ENCODE results near the gene SASH1. TPM values are rescaled to one million over a fixed set of nuclear protein-coding genes. Genes with fewer than 3 reads are reported as not detected.

Gene SASH1
- total RNA-seq, 3 donors from 2014 or later = 0.30 to 0.58 (median 0.46) TPM

GRCh38 chr6:148392671-148393070 is 50.0 kb downstream of the SASH1 start:
- Mint-ChIP-seq H3K4me3 (no peak overlapping the region), H3K36me3 (ENCODE audit: insufficient read depth) (no peaks in the 10 kb centered on the region), H3K27me3 (ENCODE audit: low read depth) (peaks cover 7% of the 10 kb centered on the region), H3K9me3 (no peaks in the 10 kb centered on the region), H3K4me1 (ENCODE audit: low read depth) (no peaks in the 10 kb centered on the region)
- ATAC-seq (no peak), DNase-seq (no peak)

DNA sequence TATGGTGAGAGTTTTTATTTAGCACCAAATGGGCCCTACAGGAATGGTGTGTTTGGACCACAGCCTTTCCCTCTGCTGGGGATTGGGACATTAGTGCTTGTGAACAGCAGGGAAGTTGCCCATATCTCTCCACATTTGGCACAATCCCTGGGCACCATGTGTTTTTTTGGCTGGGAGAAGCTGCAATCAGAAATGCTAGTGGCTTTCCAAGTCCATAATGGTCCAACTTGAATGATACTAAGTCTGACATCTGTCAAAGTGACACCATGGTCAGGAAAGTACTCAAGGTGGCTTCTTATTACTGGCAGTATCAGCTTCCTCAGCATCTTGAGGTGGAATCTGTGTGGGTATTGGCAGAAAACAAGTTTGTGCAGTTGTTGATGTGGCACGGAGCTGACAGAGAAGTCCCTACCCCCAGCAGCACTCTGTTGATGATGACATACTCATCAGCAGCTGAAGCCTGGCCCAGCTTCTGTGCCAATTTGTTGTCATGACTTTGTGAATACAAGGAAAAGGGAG is 53.0 kb downstream of the SASH1 start:
- no peaks in the 10 kb centered on the region for H3K4me1 Mint-ChIP-seq (ENCODE audit: low read depth)
- no peaks in the 10 kb centered on the region for H3K9me3 Mint-ChIP-seq
- no peak for ATAC-seq
- H3K27me3 Mint-ChIP-seq (ENCODE audit: low read depth) = peaks cover 7% of the 10 kb centered on the region
- no peak overlapping the region for H3K4me3 Mint-ChIP-seq
- no peak for DNase-seq
- no peaks in the 10 kb centered on the region for H3K36me3 Mint-ChIP-seq (ENCODE audit: insufficient read depth)

GRCh38 chr6:148396411-148396810 is 53.8 kb downstream of the SASH1 start:
- no peak for ATAC-seq
- DNase-seq = no peak
- Mint-ChIP-seq H3K36me3 (ENCODE audit: insufficient read depth) (no peaks in the 10 kb centered on the region), H3K27me3 (ENCODE audit: low read depth) (peaks cover 8% of the 10 kb centered on the region), H3K4me1 (ENCODE audit: low read depth) (no peaks in the 10 kb centered on the region), H3K4me3 (no peak overlapping the region), H3K9me3 (no peaks in the 10 kb centered on the region)

DNA sequence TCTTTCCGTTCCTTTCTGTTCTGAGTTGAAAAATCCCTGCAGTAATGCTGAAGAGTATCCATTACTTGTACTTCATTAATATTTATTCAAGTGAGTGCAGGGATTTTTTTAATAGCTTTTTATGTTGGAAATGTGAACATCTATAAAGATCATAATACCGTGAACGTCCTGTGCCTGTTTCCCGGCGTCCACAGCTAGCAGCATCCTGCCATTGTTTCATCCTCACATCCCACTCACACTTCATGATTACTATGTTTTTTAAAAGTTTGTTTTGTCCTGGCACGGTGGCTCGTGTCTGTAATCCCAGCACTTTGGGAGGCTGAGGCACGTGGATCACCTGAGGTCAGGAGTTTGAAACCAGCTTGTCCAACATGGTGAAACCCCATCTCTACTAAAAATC is 54.3 kb downstream of the SASH1 start:
- ATAC-seq = no peak
- H3K27me3 Mint-ChIP-seq (ENCODE audit: low read depth) = peaks cover 10% of the 10 kb centered on the region
- no peak overlapping the region for H3K4me3 Mint-ChIP-seq
- no peaks in the 10 kb centered on the region for H3K4me1 Mint-ChIP-seq (ENCODE audit: low read depth)
- DNase-seq = no peak
- no peaks in the 10 kb centered on the region for H3K9me3 Mint-ChIP-seq
- H3K36me3 Mint-ChIP-seq (ENCODE audit: insufficient read depth) = no peaks in the 10 kb centered on the region

- Mint-ChIP-seq H3K9me3 (no peaks in the 10 kb centered on the region), H3K4me1 (ENCODE audit: low read depth) (no peaks in the 10 kb centered on the region), H3K36me3 (ENCODE audit: insufficient read depth) (no peaks in the 10 kb centered on the region), H3K4me3 (no peak overlapping the region), H3K27me3 (ENCODE audit: low read depth) (peaks cover 10% of the 10 kb centered on the region)
- DNase-seq = no peak
- ATAC-seq = no peak
These were observed 55.6 kb downstream of the SASH1 start for GRCh38 chr6:148398244-148398643.

- H3K27me3 Mint-ChIP-seq (ENCODE audit: low read depth) = peaks cover 10% of the 10 kb centered on the region
- no peaks in the 10 kb centered on the region for H3K36me3 Mint-ChIP-seq (ENCODE audit: insufficient read depth)
- no peaks in the 10 kb centered on the region for H3K4me1 Mint-ChIP-seq (ENCODE audit: low read depth)
- H3K9me3 Mint-ChIP-seq = no peaks in the 10 kb centered on the region
- ATAC-seq (no peak), DNase-seq (no peak)
- H3K4me3 Mint-ChIP-seq = no peak overlapping the region
These were observed 56.0 kb downstream of the SASH1 start for GRCh38 chr6:148398678-148399077.

- ATAC-seq (no peak), DNase-seq (no peak)
- H3K4me3 Mint-ChIP-seq = no peak overlapping the region
- peaks cover 7% of the 10 kb centered on the region for H3K27me3 Mint-ChIP-seq (ENCODE audit: low read depth)
- no peaks in the 10 kb centered on the region for H3K9me3 Mint-ChIP-seq
- no peaks in the 10 kb centered on the region for H3K4me1 Mint-ChIP-seq (ENCODE audit: low read depth)
- no peaks in the 10 kb centered on the region for H3K36me3 Mint-ChIP-seq (ENCODE audit: insufficient read depth)
These were observed 58.9 kb downstream of the SASH1 start for GRCh38 chr6:148401571-148401970.

DNA sequence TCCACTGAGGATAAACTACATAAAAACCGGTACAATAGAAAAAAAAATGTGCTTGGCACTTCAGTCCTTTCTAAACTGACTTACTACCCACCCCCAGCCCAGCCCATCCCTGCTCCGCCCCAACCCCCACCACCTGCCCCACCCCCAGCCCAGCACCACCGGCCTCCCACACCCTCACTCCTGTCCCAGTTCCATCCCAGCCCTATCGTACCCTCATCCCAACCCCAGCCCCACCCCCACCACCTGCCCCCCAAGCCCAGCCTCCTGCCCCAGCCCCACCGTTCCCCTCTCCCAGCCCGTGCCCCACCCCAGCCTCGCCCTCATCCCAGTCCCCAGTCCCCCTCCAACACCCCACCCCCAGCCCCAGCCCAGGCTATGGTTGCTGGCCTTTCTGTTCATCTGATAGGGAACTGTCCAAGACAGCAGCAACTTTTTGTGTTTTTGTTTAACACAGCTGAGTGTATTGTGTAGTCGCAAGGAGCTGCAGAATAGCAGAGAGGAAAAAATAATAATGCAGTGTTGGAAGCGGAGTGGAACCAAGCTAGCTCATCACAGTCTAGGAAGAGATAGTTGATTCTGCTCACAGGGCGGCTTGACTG is 61.9 kb downstream of the SASH1 start:
- Mint-ChIP-seq H3K4me3 (no peak overlapping the region), H3K9me3 (no peaks in the 10 kb centered on the region), H3K4me1 (ENCODE audit: low read depth) (no peaks in the 10 kb centered on the region), H3K27me3 (ENCODE audit: low read depth) (peaks cover 8% of the 10 kb centered on the region), H3K36me3 (ENCODE audit: insufficient read depth) (no peaks in the 10 kb centered on the region)
- ATAC-seq = no peak
- DNase-seq = no peak

DNA sequence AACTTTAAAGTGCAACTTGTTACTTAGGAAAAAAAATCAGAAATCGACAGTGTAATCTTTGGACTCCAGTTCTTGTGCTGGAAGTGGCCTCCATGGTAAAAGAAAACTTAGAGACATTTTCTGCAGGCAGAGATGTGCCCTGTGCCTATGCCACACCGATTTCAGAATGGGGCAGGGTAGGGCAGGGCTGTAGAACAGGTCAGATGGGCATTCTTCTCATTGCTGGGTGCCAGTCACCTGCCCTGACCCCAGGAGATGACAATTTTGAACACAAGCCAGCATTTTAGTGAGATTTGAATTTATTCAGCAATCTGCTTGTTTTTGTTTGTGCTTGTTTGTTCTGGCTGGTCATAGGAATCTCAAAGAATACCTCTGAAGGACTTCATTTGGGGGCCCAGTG is 63.3 kb downstream of the SASH1 start:
- Mint-ChIP-seq H3K4me1 (ENCODE audit: low read depth) (no peaks in the 10 kb centered on the region), H3K9me3 (no peaks in the 10 kb centered on the region), H3K4me3 (no peak overlapping the region), H3K36me3 (ENCODE audit: insufficient read depth) (no peaks in the 10 kb centered on the region), H3K27me3 (ENCODE audit: low read depth) (peaks cover 8% of the 10 kb centered on the region)
- ATAC-seq (no peak), DNase-seq (no peak)

GRCh38 chr6:148406579-148407371 is 64.1 kb downstream of the SASH1 start:
- no peak overlapping the region for H3K4me3 Mint-ChIP-seq
- no peaks in the 10 kb centered on the region for H3K9me3 Mint-ChIP-seq
- H3K27me3 Mint-ChIP-seq (ENCODE audit: low read depth) = peaks cover 7% of the 10 kb centered on the region
- no peaks in the 10 kb centered on the region for H3K4me1 Mint-ChIP-seq (ENCODE audit: low read depth)
- ATAC-seq (no peak), DNase-seq (no peak)
- no peaks in the 10 kb centered on the region for H3K36me3 Mint-ChIP-seq (ENCODE audit: insufficient read depth)

- no peak for ATAC-seq
These were observed 64.7 kb downstream of the SASH1 start for GRCh38 chr6:148407372-148407771.

DNA sequence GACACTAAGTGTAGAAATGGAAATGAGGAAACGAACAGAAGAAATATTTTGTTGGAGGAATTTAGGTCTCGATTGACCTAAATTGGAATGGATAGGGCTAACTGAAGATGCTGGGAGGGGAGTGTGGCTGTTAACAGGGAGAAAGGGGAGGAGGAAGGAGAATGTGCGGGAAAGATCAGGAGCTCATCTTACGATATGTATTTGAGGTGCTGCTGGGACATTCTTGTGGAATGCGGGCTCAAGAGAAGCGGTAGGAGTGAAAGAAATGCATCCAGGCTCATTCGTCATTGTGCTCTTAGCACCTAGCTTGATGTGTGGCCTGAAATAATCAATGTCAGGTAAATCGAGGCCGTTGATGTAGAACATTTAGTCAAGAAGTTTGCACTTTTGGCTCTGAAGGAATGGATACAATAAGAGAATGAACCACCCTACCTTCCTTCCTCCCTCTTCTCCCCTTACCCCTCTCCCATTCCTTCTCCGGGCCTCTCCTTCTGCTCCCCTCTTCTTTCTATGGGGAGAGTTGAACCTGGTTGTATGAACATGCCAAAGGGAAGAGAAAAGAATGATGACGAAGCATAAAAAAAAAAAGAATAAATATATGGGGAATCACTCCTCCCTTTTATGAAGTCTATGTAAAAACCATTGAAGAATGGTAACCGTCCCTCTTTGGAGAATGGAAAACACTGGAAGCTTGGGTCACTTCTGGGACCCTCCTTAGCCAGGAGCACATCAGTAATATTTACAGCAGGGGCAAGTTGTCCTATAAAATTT is 70.9 kb downstream of the SASH1 start:
- DNase-seq = no peak
- H3K9me3 Mint-ChIP-seq = no peaks in the 10 kb centered on the region
- H3K4me1 Mint-ChIP-seq (ENCODE audit: low read depth) = no peaks in the 10 kb centered on the region
- H3K4me3 Mint-ChIP-seq = no peak overlapping the region
- H3K27me3 Mint-ChIP-seq (ENCODE audit: low read depth) = peaks cover 8% of the 10 kb centered on the region
- ATAC-seq = no peak
- no peaks in the 10 kb centered on the region for H3K36me3 Mint-ChIP-seq (ENCODE audit: insufficient read depth)

More at GRCh38 chr6:148407372-148407771, 64.7 kb downstream of the SASH1 start:
- Mint-ChIP-seq H3K36me3 (ENCODE audit: insufficient read depth) (no peaks in the 10 kb centered on the region), H3K4me3 (no peak overlapping the region), H3K4me1 (ENCODE audit: low read depth) (no peaks in the 10 kb centered on the region), H3K9me3 (no peaks in the 10 kb centered on the region), H3K27me3 (ENCODE audit: low read depth) (peaks cover 8% of the 10 kb centered on the region)
- no peak for DNase-seq

DNA sequence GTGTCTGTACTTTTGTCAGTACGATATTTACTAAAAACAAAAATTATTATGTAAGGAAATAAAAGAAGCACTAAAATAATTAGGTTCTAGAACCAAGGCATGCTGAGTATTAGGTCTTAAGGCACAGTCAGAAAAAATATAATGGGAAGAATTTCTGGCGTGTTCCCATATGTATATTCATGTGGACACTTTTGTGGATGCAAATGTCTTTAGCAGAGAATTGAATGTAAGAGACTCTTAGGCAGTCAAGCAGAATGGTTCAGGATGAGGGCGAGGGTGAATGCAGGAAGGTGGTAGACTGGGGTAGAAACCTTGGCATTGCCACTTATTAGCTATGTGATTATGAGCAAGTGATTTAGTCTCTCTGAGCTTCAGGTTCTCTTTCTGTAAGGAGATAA is 71.5 kb downstream of the SASH1 start:
- Mint-ChIP-seq H3K4me3 (no peak overlapping the region), H3K9me3 (no peaks in the 10 kb centered on the region), H3K27me3 (ENCODE audit: low read depth) (peaks cover 9% of the 10 kb centered on the region), H3K4me1 (ENCODE audit: low read depth) (no peaks in the 10 kb centered on the region), H3K36me3 (ENCODE audit: insufficient read depth) (no peaks in the 10 kb centered on the region)
- DNase-seq (no peak), ATAC-seq (no peak)

DNA sequence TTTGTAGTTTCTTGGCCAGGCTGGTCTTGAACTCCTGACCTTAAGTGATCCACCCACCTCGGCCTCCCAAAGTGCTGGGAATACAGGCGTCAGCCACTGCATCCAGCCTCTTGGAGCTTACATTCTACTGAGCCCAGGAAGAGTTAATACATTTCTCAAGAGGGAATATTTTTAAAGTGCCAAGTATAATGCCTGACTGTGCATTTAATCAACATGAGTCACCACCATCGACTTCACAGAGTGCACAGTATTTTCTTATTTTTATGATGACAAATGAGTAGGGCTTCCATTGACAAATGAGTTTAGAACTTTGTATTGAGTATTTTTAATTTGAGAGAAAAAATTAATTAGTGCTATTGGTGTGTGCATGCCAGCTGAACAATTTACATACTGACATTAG is 72.2 kb downstream of the SASH1 start:
- DNase-seq (no peak), ATAC-seq (no peak)
- no peaks in the 10 kb centered on the region for H3K36me3 Mint-ChIP-seq (ENCODE audit: insufficient read depth)
- H3K4me1 Mint-ChIP-seq (ENCODE audit: low read depth) = no peaks in the 10 kb centered on the region
- H3K27me3 Mint-ChIP-seq (ENCODE audit: low read depth) = peaks cover 9% of the 10 kb centered on the region
- no peak overlapping the region for H3K4me3 Mint-ChIP-seq
- no peaks in the 10 kb centered on the region for H3K9me3 Mint-ChIP-seq
